ENCODE data around the gene GOLGA3. TPM values are rescaled to one million over a fixed set of nuclear protein-coding genes. Genes with fewer than 3 reads are reported as not detected.
"Not testable (repeated sequence)": the region's sequence is repeated elsewhere in the genome, so short reads cannot be mapped to it uniquely, and the experiment has no call there.

GOLGA3 gene
- total RNA-seq, 1 donor from 2014 or later, result 79.5 TPM

- not testable (repeated sequence) for DNase-seq (ENCODE audit: low spot score)
Observed at GRCh38 chr12:132753670-132754069, 75.0 kb downstream of the GOLGA3 start.

- DNase-seq (ENCODE audit: low spot score), result no peak
Observed at GRCh38 chr12:132748319-132748718, 80.3 kb downstream of the GOLGA3 start.

GRCh38 chr12:132747896-132748295 lies 80.8 kb downstream of the GOLGA3 start:
- no peak for DNase-seq (ENCODE audit: low spot score)

GRCh38 chr12:132747395-132747794 lies 81.3 kb downstream of the GOLGA3 start:
- no peak for DNase-seq (ENCODE audit: low spot score)

DNA sequence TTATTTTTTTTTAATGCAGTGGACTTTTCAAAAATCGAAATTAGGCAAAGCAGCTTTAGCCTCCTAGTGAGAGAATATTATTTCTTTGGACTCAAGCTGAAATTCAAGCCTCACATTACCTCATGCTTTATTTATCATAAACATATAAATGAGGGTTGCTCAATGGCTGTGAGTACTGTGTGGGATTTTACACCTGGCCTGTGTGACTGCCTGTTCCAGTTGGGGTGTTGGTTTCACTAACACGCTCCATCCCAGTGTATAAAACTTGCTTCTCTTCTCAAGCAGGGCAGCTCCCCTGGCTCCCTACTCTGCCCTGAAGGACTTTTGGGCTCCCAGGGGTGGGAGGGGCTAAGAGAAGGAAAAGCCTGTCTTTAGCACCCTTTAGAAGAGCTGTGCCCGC lies 82.1 kb downstream of the GOLGA3 start:
- DNase-seq (ENCODE audit: low spot score), result no peak

DNA sequence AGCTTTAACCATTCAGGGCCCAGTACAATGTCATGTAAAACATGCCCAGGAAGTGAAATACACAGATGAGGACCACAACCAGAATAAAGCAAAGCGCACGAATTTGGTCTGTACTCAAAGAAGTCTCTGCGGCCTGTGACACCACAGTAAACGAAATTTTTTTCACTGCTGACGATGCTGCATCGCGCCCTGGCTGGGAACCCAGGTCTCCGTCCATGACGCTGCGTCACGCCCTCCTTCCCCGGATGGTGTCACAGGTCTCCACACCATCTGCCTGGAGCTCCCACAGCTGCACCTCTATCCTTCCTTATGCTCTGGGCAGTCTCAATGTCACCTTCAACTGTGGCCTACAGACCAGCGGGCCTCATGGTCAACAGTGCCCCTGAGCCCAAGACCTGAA lies 84.8 kb downstream of the GOLGA3 start:
- DNase-seq (ENCODE audit: low spot score), result no peak

- no peak for DNase-seq (ENCODE audit: low spot score)
Observed at GRCh38 chr12:132741620-132742019, 87.0 kb downstream of the GOLGA3 start.

GRCh38 chr12:132740652-132741051 lies 88.0 kb downstream of the GOLGA3 start:
- no peak for DNase-seq (ENCODE audit: low spot score)

DNA sequence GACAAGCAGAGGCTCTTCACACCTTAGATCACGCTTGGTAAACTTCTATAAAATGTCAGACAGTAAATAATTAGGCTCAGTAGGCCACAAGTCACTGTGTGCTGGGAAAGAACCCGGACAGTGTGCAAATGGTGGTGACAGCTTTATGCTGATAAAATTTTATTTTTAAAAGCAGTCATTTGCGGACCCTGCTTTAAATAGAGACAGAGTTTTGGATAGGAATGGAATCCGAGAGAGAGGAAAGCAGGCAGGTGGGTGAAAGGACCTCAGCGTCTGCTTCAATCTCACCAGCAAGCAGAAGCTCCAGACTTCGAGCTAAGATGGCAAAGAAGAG lies 88.4 kb downstream of the GOLGA3 start:
- no peak for DNase-seq (ENCODE audit: low spot score)

- no peak for DNase-seq (ENCODE audit: low spot score)
Observed at GRCh38 chr12:132739600-132740312, 88.9 kb downstream of the GOLGA3 start.

DNA sequence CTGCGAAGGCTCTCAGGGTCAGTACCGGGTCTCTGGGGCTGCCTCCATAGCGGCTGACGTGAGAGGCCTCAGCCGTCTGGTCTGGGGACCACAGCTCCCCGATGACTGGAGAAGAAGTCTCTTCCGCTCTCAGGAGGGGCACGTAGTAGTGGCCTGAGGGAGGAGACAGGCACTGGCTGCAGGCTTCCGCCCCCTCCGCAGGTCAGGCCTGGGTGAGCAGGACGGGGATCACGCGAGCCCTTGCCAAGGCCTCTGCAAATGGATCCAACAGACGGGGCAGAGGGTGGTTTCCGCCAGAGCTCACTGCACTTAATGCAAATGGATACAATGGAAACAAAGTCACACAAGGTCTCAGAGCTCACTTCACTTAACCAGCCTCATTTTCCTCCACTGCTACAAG lies 91.8 kb downstream of the GOLGA3 start:
- no peak for DNase-seq (ENCODE audit: low spot score)

DNA sequence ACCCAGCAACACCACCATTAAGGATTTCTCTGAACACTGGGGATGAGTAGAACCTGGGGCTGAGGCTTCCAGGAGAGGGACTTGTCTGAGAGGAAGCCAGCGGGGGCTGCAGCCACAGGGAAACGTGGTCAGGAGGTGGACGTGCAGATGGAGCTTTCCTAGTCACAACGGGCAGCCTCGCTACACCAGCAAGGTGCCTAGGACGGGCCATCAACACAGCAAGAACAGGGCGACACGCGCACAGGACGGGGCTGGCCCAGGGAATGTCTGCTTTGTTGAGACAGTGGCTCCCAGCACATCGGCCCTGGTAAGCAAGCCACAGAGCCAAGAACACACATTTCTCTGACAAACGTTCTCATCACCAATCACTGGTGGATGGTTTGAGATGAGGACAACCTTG lies 92.3 kb downstream of the GOLGA3 start:
- no peak for DNase-seq (ENCODE audit: low spot score)

DNA sequence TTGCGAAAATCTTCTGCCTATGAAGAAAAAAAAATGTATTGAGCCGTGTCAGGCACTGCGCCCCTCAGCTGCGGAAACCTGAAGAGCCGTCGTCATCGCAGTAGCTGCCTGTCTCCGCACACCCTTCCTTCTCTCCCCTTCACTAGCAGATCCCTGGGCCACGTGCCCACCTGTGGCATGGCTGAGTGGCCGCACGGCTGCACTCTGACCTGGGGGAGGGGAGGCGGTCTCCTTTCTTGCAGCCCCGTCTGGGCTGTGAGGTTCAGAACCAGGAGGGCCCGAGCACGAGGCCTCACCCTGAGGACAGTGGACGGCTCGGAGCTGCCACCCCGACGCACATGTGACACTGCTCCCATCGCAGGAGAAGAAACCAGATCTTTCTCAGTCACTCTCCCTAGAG lies 93.2 kb downstream of the GOLGA3 start:
- DNase-seq (ENCODE audit: low spot score), result no peak

DNA sequence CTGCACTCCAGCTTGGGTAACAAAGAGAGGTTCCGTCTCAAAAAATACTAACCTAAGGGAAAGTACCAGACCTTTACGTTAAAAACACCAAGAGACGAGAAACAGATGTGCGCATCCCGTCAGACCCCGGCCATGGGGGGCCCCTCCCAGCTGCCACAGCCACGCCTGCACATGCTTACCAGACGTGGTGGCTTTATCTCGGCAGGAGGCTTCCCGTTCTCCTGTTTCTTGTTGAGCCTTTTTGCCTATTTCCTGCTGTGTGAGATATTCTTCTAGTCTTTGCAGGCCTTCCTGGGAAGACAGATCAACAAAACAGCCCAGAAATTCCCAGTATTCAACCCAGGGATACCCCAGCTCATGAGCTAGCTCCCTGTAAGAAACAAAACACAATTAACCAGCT lies 94.5 kb downstream of the GOLGA3 start:
- no peak for DNase-seq (ENCODE audit: low spot score)

- DNase-seq (ENCODE audit: low spot score), result no peak
Observed at GRCh38 chr12:132731574-132731973, 97.1 kb downstream of the GOLGA3 start.

GRCh38 chr12:132730353-132730752 lies 98.3 kb downstream of the GOLGA3 start:
- no peak for DNase-seq (ENCODE audit: low spot score)

- DNase-seq (ENCODE audit: low spot score), result no peak
Observed at GRCh38 chr12:132729541-132730320, 98.9 kb downstream of the GOLGA3 start.

- DNase-seq (ENCODE audit: low spot score), result no peak
Observed at GRCh38 chr12:132728502-132728901, 100.2 kb downstream of the GOLGA3 start.

- no peak for DNase-seq (ENCODE audit: low spot score)
Observed at GRCh38 chr12:132727091-132727794, 101.4 kb downstream of the GOLGA3 start.

- DNase-seq (ENCODE audit: low spot score), result no peak
Observed at GRCh38 chr12:132726386-132726785, 102.3 kb downstream of the GOLGA3 start.

DNA sequence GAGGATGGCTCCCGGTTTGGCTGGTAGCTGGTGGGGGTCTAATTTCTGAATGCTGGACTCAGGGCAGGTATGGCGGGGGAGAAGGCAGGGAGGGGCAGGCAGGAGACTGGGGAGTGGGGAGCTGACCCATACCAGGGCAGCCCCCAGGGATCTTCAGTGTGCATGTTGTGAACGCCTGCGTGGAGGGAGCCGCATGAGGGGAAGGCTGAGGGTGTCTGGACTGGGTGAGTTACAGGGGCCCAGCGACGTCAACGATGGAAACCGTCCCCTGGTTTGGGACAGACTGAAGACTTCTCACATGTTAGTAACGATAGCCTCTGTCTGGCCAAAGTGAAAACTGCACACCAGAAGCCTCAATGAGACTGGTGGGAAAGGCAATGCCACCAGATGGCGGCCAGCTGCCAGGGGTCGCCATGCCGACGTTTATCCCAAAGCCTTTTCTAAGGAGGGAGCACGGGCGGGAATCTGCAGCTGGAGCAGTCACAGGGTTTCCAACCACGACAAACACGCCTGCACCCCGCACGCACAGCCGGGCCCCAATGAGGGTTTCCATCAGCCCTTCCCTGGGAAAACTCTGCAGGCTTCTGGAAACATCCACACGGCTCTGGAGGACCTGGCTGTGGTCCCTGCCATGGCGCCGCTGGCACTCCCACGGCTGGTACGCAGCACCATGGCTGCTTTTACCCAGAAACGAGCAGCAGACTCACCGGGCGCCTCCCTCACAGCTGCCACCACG lies 104.0 kb downstream of the GOLGA3 start:
- no peak for DNase-seq (ENCODE audit: low spot score)

- DNase-seq (ENCODE audit: low spot score), result no peak
Observed at GRCh38 chr12:132723764-132724140, 104.9 kb downstream of the GOLGA3 start.

Data from ureter (tissue), 1 donor.